Glutamatergic neuron (in vitro differentiated cells): ENCODE results near the gene ZNF519. TPM values are rescaled to one million over a fixed set of nuclear protein-coding genes. Genes with fewer than 3 reads are reported as not detected.
A peak's percentile ranks its signal among the peaks of the same experiment; 100 is the strongest.
"Not testable (repeated sequence)": the region's sequence is repeated elsewhere in the genome, so short reads cannot be mapped to it uniquely, and the experiment has no call there.

Experiments
- DNase-seq: peaks from one replicate; pipeline ENCODE4 v3.0.0; 2022
- H3K27ac Mint-ChIP-seq: one replicate; pipeline ENCODE4 v1.8.0; 2020; ENCODE audit warnings: mild to moderate bottlenecking, mixed read lengths, inconsistent platforms; ENCODE audit not compliant: unreplicated experiment
- H3K27me3 Mint-ChIP-seq: one replicate; pipeline ENCODE4 v1.8.0; 2020; ENCODE audit warnings: mild to moderate bottlenecking, moderate library complexity, mixed read lengths, inconsistent platforms; ENCODE audit not compliant: unreplicated experiment
- H3K36me3 Mint-ChIP-seq: one replicate; pipeline ENCODE4 v1.8.0; 2020; ENCODE audit warnings: mild to moderate bottlenecking, mixed read lengths, inconsistent platforms; ENCODE audit not compliant: unreplicated experiment
- H3K4me1 Mint-ChIP-seq: one replicate; pipeline ENCODE4 v1.8.0; 2020; ENCODE audit warnings: mild to moderate bottlenecking, low read depth, mixed read lengths, inconsistent platforms; ENCODE audit not compliant: unreplicated experiment
- H3K4me3 Mint-ChIP-seq: one replicate; pipeline ENCODE4 v1.8.0; 2020; ENCODE audit warnings: mild to moderate bottlenecking, mixed read lengths, inconsistent platforms; ENCODE audit not compliant: unreplicated experiment
- H3K9me3 Mint-ChIP-seq: one replicate; pipeline ENCODE4 v1.8.0; 2020; ENCODE audit warnings: mild to moderate bottlenecking, moderate library complexity, mixed read lengths, inconsistent platforms; ENCODE audit not compliant: unreplicated experiment
- CTCF ChIP-seq: fragments of 200-600 bp; sonication (generic); IDR thresholded peaks from one replicate; pipeline ENCODE4 v1.5.0; 2021; ENCODE audit not compliant: partially characterized antibody, unreplicated experiment
- total RNA-seq: library from RNA; stranded (reverse); fragmentation: NEBNext Ultra II Directional; extraction: Animal tissue kit (Norgen Biotek cat#: 25700); gene quantifications from one replicate; pipeline ENCODE4 v1.2.1, GENCODE V29; 2021; ENCODE audit not compliant: unreplicated experiment

ZNF519 gene
- total RNA-seq, 1 donor from 2014 or later = 18.5 TPM

DNA sequence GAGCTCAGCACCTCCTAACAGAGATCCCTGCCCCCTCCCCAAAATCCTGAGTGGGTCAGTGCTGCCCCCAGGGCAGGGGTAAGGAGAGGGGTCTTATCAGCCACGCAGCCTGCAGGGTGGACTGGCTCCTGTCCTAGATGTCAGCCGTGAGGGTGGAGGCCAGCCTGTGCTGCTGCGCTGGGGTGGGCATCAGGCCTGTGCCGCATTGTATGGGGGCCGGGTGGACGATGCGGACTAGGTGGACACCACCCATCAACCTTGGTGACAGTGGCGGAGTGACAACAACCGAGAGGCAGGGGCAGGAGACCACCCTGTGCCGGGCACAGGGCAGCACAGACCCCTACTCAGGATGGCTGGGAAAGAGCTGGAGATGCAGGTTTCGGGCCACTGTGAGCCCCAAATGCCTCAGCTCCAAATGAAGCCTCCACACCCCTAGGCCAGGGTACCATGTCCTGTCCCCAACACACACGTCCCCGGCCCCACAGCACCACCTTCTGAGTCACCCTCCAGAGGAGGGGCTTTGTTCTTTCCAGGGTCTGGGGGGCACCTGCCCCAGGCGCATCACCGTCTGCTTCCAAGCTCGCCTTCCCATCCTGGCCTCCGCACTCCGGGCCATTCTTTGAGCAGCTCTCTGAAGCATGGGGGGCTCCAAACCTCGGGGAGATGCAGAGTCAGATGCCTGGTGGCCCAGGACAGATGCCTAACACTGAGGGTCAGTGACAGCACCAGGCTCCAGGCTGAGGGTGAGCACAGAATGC lies 13.5 kb upstream of the ZNF519 start:
- H3K9me3 Mint-ChIP-seq, H3K4me3 Mint-ChIP-seq, H3K36me3 Mint-ChIP-seq, H3K27me3 Mint-ChIP-seq, H3K27ac Mint-ChIP-seq, H3K4me1 Mint-ChIP-seq, DNase-seq: not testable (repeated sequence)

GRCh38 chr18:14145021-14145420 lies 12.8 kb upstream of the ZNF519 start:
- not testable (repeated sequence) for H3K27ac Mint-ChIP-seq, H3K9me3 Mint-ChIP-seq, H3K36me3 Mint-ChIP-seq

DNA sequence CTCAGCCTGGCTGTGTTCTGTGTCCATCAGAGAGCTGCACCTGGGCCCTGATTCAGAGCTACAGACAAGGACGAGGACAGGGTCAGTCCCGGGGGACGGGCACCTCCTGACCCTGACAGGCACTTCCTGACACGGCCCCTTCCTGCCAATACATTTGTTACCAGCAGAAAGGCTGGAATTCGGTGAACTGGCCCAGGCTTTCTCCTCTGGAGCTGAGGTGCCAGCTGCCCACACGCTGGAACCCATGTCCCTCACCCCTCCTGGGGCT lies 12.3 kb upstream of the ZNF519 start:
- Mint-ChIP-seq H3K36me3 (peaks cover 6% of the 10 kb centered on the region), H3K4me1 (peaks cover 3% of the 10 kb centered on the region), H3K4me3 (no peak overlapping the region), H3K27me3 (no peaks in the 10 kb centered on the region), H3K9me3 (peaks cover 4% of the 10 kb centered on the region), H3K27ac (no peak overlapping the region)
- no peak for DNase-seq
- TF ChIP-seq CTCF = no peak

More at GRCh38 chr18:14145021-14145420, 12.8 kb upstream of the ZNF519 start:
- DNase-seq, H3K4me1 Mint-ChIP-seq, H3K27me3 Mint-ChIP-seq, H3K4me3 Mint-ChIP-seq: not testable (repeated sequence)

GRCh38 chr18:14143871-14144627 lies 11.8 kb upstream of the ZNF519 start:
- H3K4me3 Mint-ChIP-seq, H3K36me3 Mint-ChIP-seq: not testable (repeated sequence)

GRCh38 chr18:14143396-14143795 lies 11.2 kb upstream of the ZNF519 start:
- DNase-seq, H3K4me3 Mint-ChIP-seq, H3K4me1 Mint-ChIP-seq, H3K27me3 Mint-ChIP-seq, H3K36me3 Mint-ChIP-seq, H3K27ac Mint-ChIP-seq, H3K9me3 Mint-ChIP-seq: not testable (repeated sequence)

More at GRCh38 chr18:14143871-14144627, 11.8 kb upstream of the ZNF519 start:
- not testable (repeated sequence) for H3K27me3 Mint-ChIP-seq, H3K27ac Mint-ChIP-seq, H3K4me1 Mint-ChIP-seq, H3K9me3 Mint-ChIP-seq, DNase-seq

- not testable (repeated sequence) for H3K4me3 Mint-ChIP-seq, H3K9me3 Mint-ChIP-seq, H3K4me1 Mint-ChIP-seq, H3K36me3 Mint-ChIP-seq, H3K27me3 Mint-ChIP-seq, DNase-seq, H3K27ac Mint-ChIP-seq
Observed at GRCh38 chr18:14142177-14142576, 9.9 kb upstream of the ZNF519 start.

DNA sequence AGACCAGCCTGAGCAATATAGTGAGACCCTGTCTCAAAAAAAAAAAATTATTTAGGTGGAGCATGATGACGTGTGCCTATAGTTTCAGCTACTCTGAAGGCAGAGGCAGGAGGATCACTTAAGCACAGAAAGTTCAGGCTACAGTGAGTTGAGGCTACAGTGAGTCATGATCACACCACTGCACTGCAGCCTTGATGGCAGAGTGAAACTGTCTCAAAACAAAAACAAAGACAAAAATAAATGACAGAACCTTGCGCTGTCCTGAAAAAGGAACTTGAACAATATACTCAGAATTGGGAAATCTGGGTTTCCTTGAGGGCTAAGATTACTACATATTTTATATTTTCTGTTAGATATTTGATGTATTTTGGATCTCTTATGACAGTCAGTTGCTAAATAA lies 7.3 kb upstream of the ZNF519 start:
- H3K4me3 Mint-ChIP-seq, H3K27me3 Mint-ChIP-seq, H3K4me1 Mint-ChIP-seq, H3K9me3 Mint-ChIP-seq, H3K27ac Mint-ChIP-seq, DNase-seq, H3K36me3 Mint-ChIP-seq: not testable (repeated sequence)

GRCh38 chr18:14137971-14138370 lies 5.7 kb upstream of the ZNF519 start:
- H3K4me3 Mint-ChIP-seq, H3K9me3 Mint-ChIP-seq, H3K27me3 Mint-ChIP-seq, H3K4me1 Mint-ChIP-seq, DNase-seq, H3K27ac Mint-ChIP-seq, H3K36me3 Mint-ChIP-seq: not testable (repeated sequence)

- H3K9me3 Mint-ChIP-seq, H3K36me3 Mint-ChIP-seq, DNase-seq, H3K4me1 Mint-ChIP-seq, H3K27me3 Mint-ChIP-seq: not testable (repeated sequence)
- peak overlapping the region; percentile 90 for H3K4me3 Mint-ChIP-seq
- H3K27ac Mint-ChIP-seq = peak overlapping the region; percentile 95
Observed at GRCh38 chr18:14131696-14132270, 452 bp downstream of the ZNF519 start.

- not testable (repeated sequence) for H3K27me3 Mint-ChIP-seq, DNase-seq, H3K36me3 Mint-ChIP-seq, H3K9me3 Mint-ChIP-seq, H3K27ac Mint-ChIP-seq, H3K4me1 Mint-ChIP-seq
- H3K4me3 Mint-ChIP-seq = peak overlapping the region; percentile 90
Observed at GRCh38 chr18:14130804-14131203, 1.4 kb downstream of the ZNF519 start.
